ENCODE data around the gene WDR64.

DNA sequence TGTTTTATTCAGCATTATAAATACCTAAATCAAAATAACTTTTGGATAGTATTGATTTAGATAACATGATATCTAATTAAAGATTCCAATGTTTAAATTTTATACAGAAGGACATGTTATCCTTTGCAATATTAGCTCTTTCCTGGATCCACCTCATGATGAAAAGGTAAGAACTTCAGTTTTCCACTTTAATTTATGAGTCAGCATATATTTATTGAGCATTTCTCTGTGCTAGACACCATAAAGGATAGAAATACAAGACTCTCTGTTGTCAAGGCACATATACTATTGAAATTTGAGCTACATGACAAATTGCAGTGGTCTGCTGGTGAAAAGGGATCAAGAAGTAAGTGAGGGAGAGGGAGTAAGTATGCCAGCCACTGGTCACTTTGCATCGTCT, 127.8 kb downstream of the WDR64 start:
- no peak for TF ChIP-seq CTCF (conservative IDR thresholded peaks at IDR 0.05)
- TF ChIP-seq ZFX (IDR thresholded peaks at IDR 0.05): no peak

Measured in C4-2B (cell line).